GM10266 (cell line): Measurements from ENCODE around the gene GRK5.
"Not testable (repeated sequence)": the region's sequence is repeated elsewhere in the genome, so short reads cannot be mapped to it uniquely, and the experiment has no call there.

Experiments used
- DNase-seq: peaks from one replicate; pipeline ENCODE4 v3.0.0; 2012; ENCODE audit errors: extremely low spot score
- TF ChIP-seq, protein P1 (sequence below): IDR thresholded peaks from 2 replicates; pipeline ENCODE4 v1.5.1; 2012; ENCODE audit warnings: mild to moderate bottlenecking, low read depth; ENCODE audit not compliant: control insufficient read depth, insufficient read depth; ENCODE audit errors: missing control alignments

GRK5 gene

DNA sequence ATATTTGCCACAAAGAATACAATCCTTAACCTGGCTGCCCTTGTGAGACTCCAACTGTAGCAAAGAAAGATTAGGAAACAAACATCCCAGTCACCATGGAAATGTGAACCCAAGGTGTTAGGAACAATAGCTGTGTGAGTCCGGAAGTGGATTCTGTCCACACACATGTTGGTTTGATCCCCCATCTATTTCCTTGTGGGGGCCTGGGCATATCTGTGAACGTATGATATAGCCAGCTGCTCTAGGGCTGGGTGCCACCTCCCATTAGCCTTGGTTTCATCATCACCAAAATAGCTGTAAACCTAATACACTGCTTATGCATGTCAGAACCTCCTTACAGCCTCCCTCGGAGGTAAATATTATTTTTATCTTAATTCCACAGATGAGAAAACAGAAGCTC, 26.4 kb downstream of the GRK5 start:
- TF ChIP-seq, protein P1, sequence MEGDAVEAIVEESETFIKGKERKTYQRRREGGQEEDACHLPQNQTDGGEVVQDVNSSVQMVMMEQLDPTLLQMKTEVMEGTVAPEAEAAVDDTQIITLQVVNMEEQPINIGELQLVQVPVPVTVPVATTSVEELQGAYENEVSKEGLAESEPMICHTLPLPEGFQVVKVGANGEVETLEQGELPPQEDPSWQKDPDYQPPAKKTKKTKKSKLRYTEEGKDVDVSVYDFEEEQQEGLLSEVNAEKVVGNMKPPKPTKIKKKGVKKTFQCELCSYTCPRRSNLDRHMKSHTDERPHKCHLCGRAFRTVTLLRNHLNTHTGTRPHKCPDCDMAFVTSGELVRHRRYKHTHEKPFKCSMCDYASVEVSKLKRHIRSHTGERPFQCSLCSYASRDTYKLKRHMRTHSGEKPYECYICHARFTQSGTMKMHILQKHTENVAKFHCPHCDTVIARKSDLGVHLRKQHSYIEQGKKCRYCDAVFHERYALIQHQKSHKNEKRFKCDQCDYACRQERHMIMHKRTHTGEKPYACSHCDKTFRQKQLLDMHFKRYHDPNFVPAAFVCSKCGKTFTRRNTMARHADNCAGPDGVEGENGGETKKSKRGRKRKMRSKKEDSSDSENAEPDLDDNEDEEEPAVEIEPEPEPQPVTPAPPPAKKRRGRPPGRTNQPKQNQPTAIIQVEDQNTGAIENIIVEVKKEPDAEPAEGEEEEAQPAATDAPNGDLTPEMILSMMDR: no peak
- no peak for DNase-seq

DNA sequence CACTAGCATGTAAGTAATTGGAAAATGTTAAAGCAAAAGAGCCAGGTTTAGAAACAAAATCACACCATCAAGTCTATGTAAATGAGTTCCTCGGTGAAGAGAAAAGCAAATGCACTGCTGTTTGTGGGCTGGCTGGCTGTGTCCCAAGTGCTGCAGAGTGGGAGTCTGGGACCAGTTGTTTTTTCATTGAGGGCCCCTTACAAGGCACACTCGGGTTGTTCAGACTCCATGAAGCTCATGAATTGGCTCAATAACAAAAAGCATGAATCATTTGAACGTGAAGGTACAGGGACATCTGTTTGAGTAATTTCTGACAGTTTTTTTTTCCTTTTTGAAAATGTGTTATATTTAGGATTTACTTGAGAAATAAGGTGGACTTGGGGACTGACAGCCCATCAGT, 28.0 kb downstream of the GRK5 start:
- TF ChIP-seq, protein P1: no peak
- no peak for DNase-seq

DNA sequence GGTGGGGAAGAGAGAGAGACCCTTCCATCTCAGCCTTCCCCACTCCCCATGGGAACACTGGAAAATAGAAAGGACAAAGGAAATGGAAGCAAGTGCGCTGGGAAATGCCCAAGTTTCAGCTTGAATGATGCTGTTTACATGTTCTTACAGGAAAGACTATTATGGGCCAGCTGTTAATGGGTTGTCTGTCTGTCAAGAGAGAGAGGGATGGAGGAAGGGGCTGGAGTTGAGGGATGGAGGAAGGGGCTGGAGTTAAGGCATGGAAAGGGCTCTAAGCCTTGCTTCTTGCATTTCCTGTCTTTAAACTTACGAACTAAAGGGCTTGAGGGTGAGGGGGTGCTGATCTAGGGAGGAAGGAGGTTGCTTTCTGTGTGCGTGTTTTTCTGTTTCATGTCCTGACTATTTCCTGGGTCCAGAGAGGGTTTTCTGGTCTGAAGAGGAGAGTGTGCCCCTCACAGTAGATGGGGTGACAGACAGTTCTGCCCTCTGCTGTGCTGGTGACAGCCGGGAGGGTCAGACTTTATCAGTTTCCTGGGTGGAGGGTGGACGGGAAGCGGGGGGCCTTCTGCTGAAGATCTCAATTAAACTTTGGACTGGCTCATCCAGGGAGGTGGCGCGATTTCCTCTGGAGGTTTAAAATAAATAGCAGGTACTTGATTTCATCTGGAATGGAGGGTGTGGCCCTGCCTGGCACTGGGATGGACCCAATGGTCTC, 30.5 kb downstream of the GRK5 start:
- DNase-seq: no peak
- TF ChIP-seq, protein P1: no peak

DNA sequence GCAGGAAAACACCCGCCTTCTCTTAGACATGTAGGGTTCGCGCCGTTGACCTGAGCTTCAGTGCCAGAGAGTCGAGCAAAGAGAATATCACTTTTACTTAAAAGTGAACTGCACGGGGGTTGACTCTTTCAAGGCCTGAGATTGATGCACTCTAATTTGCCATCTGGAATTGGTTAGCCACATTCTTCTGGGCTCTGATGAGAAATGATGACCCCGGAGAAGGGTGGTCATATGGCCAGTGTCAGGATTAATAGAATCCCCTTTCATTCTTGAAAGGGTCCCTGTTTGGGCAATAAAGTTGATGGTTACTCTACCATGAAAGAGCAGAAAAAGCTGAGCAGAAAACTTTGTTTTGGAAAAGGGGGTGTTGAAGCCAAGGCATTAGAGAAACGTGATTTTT, 31.2 kb downstream of the GRK5 start:
- DNase-seq: no peak
- TF ChIP-seq, protein P1: no peak

DNA sequence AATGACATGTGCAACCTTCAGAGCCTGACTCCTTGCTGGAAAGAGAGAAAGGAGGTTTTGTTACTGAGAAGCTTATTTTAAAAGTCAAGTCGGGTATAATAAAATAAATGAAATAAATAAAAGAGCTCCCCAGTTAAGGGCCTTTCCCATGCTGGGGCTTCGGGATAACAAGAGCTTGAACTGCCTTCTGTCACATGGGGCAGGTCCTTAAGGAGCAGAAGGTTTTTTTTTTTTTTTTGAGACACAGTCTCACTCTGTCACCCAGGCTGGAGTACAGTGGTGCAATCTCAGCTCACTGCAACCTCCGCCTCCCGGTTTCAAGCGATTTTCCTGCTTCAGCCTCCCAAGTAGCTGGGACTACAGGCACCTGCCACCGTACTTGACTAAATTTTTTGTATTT, 31.6 kb downstream of the GRK5 start:
- DNase-seq: not testable (repeated sequence)

DNA sequence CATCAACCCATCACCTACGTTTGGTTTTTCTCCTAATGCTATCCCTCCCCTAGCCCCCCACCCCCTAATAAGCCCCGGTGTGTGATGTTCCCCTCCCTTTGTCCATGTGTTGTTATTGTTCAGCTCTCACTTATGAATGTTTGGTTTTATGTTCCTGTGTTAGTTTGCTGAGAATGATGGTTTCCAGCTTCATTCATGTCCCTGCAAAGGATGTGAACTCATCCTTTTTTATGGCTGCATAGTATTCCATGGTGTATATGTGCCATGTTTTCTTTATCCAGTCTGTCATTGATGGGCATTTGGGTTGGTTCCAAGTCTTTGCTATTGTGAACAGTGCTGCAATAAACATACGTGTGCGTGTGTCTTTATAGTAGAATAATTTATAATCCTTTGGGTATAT, 32.3 kb downstream of the GRK5 start:
- DNase-seq: not testable (repeated sequence)

DNA sequence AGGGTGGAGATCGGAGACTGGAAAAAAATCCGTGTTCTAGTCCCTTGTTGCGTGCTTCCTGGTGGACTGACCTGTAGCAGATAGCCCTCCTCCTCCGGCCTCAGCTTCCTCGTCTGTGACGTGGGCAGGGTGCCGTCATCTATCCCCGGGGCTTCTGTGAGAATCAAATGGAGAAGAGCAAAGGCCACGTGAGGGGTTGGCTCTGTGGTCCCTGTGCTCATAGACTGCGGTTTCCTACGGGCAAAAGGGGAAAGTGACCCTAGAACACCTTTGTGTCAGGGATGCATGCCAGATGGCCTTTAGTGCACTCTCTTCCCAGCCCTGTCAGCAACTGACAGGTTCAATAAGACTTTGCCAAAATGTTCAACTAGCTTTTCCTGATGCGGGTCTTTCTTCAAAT, 33.7 kb downstream of the GRK5 start:
- TF ChIP-seq, protein P1: no peak
- no peak for DNase-seq

DNA sequence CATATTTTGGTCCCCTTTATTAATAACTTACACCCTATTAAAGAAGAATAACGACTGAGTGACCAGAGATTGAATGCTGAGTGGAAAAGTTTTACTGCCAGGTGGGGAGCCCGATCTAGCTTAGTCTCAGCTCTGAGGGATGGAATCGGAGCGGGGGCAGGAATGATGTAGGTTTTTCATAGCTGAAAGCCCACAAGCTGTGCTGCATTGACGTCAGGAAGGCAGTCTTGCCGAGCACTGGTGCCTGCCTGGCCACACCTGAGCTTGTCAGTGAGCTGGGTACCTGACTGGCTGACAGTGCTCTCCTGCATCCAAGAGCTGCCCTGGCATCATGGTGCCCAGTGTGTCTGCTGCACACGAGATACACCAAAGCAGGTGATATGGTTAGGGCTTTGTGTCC, 34.8 kb downstream of the GRK5 start:
- DNase-seq: no peak

More for the DNA sequence above, 34.8 kb downstream of the GRK5 start:
- TF ChIP-seq, protein P1: no peak
